Mesodermal cell (in vitro differentiated cells): ENCODE results near the gene FKBP5.

ENCODE experiments used
- H3K27ac ChIP-seq: 2 replicates; pipeline ENCODE4 v1.7.0; 2013; ENCODE audit warnings: mild to moderate bottlenecking, low read depth, low read length, moderate library complexity; ENCODE audit not compliant: severe bottlenecking
- H3K36me3 ChIP-seq: 2 replicates; pipeline ENCODE4 v1.7.1; 2013; ENCODE audit warnings: mild to moderate bottlenecking, low read length, moderate library complexity; ENCODE audit not compliant: control insufficient read depth, insufficient read depth
- H3K4me1 ChIP-seq: one replicate; pipeline ENCODE4 v1.7.1; 2013; ENCODE audit warnings: mild to moderate bottlenecking, low read length; ENCODE audit not compliant: insufficient read depth, control insufficient read depth, poor library complexity, severe bottlenecking
- H3K4me3 ChIP-seq: 2 replicates; pipeline ENCODE4 v1.7.0; 2013; ENCODE audit warnings: low read length, control low read depth, mild to moderate bottlenecking; ENCODE audit not compliant: insufficient read depth, poor library complexity, severe bottlenecking; ENCODE audit errors: extremely low read depth
- H3K9me3 ChIP-seq: 2 replicates; pipeline ENCODE4 v1.7.1; 2013; ENCODE audit warnings: mild to moderate bottlenecking, low read length, moderate library complexity; ENCODE audit not compliant: control insufficient read depth
- WGBS, 2 experiments: methylation state at CpG; one replicate each; pipeline ENCODE4 v1.1.5; 2013; ENCODE audit warnings: missing lambda C conversion rate in 2 of 2; ENCODE audit not compliant: insufficient coverage in 2 of 2; 5-methylcytosine and 5-hydroxymethylcytosine counted together

FKBP5 gene

DNA sequence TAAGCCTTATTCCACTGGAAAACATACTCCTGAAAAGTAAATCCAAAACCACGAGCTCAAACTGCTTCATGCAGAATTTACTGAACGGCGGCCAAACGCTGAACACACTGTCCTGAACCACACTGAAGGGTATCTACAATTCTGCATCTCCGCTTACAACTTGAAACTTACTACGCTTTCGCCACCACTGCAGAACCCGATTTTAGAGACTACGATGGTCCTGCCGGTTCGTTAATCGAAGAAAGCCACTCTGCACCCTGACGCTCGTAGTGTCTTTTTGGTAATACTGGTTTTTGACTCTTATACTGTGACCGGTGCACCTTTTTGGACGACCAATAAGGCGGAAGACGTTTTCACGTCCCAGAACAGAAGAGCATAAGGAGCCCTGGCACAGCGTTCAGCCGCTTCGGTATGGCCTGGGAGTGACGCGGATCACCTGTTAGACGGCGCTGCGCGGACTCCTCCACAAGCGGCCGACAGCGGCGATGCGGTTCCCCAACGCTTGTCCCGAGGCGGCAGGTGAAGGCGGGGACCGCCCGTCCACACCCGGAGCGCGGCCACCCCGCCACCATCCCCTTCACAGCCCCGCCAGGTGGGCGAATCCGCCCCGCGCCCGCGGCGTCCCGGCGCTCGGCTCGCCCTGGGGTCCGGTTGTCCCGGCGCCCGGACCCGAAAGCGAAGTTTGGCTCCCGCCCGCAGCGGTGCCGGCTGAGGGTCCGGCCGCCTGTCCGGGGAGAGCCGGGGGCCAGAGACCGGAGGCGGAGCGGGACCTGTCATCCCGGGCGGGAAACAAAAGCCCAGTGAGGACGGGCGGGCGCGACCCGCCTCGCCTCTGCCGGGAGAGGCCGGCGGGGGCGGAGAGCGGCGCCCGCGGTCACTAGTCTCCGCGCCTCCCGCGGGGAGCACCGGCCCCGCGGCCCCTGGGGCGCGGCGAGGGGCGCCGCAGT is 784 bp downstream of the FKBP5 start:
- peaks cover 4% of the 10 kb centered on the region for H3K4me1 ChIP-seq
- no peak overlapping the region for H3K27ac ChIP-seq
- 1% methylated on average over 72 to 74 of the region's 100 CpGs for WGBS, 2 experiments
- peak overlapping the region; percentile 68 for H3K4me3 ChIP-seq
- peaks cover 3% of the 10 kb centered on the region for H3K36me3 ChIP-seq
- H3K9me3 ChIP-seq: no peaks in the 10 kb centered on the region

DNA sequence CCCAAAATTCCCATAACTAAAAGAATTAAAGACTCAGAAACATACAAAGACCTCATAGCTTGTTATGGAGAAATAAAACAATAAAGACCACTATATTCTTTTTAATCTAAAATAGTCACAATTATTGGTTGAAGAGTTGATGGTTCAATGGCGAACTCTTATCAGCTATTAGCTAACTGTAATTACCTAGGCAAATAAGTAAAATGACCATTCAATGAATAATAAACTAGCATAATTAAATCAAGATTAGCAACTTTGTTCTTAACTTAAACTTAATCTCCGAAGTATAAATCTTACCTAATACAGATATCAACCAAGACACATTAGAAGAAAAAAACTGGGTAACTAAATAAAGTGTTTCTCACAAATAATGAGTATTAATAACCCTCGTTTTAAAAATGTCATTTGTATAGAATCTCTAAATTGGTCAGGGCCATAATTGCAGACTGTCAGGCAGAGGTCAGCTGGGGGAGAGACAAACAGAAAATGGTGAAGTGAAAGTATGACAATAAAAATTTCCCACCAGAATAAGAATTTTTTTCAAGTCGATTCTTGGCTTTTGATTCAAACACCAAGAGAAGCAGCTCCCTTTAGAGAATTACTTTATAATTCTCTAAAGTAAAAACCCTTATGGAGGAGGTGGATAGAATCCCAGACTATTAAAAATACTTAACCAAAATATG is 1.7 kb downstream of the FKBP5 start:
- no CpG with 5 or more reads among the region's 4 CpGs for WGBS, 2 experiments
- peaks cover 4% of the 10 kb centered on the region for H3K4me1 ChIP-seq
- H3K36me3 ChIP-seq: peaks cover 3% of the 10 kb centered on the region
- H3K27ac ChIP-seq: no peak overlapping the region
- peak overlapping the region; percentile 68 for H3K4me3 ChIP-seq
- no peaks in the 10 kb centered on the region for H3K9me3 ChIP-seq

DNA sequence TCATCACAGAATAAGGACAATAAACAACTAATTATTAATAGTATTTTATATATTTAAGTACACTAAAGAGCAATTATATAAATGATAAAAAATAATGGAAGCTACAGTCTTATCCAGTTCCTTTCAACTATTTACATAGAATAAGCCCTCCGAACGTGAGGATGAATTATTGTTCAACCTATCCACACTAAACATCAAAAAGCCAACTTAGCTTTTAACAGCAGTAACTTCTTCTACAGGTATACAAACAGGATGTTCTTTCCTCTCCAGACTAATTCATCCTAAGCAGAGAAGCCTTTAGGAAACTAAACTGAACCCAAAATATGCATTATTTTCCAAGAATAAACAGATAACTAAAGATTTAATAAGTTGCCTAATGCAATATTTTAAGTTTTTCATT is 2.3 kb downstream of the FKBP5 start:
- Histone ChIP-seq H3K4me3 (no peak overlapping the region), H3K4me1 (peaks cover 4% of the 10 kb centered on the region), H3K36me3 (peaks cover 3% of the 10 kb centered on the region), H3K27ac (no peak overlapping the region), H3K9me3 (no peaks in the 10 kb centered on the region)
- 40 to 100% methylated on average over 1 to 2 of the region's 2 CpGs for WGBS, 2 experiments

DNA sequence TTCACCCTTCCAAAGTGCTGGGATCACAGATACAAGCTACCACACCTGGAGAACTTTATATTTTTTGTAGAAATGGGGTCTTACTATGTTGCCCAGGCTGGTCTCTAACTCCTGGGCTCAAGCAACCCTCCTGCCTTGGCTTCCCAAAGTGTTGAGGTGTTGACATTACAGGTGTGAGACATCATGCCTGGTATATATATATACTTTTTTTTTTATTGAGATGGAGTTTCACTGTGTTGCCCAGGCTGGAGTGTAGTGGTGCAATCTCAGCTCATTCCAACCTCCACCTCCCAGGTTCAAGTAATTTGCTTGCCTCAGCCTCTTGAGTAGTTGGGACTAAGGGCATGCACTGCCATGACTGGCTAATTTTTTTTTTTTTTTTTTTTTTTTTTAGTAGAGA is 5.4 kb downstream of the FKBP5 start:
- Histone ChIP-seq H3K4me3 (no peak overlapping the region), H3K36me3 (peaks cover 7% of the 10 kb centered on the region), H3K4me1 (peaks cover 4% of the 10 kb centered on the region), H3K9me3 (no peaks in the 10 kb centered on the region), H3K27ac (no peak overlapping the region)

DNA sequence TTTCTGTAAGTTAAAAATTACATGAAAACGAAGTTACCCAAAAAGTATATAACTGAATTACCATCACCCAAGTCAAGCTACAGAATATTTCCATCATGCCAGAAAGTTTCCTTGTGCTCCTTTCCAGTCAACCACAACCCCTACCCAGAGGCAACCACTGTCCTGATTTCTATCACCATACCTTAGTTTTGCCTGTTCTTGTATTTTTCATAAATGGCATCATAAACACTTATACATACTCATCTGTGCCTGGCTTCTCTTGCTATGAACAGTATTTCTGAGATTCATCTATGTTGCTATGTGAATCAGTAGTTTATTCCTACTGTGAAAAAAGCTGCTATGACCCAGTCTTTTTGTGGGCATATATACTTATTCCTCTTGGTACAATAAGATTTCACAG is 7.4 kb downstream of the FKBP5 start:
- H3K4me1 ChIP-seq: no peaks in the 10 kb centered on the region
- H3K27ac ChIP-seq: no peak overlapping the region

DNA sequence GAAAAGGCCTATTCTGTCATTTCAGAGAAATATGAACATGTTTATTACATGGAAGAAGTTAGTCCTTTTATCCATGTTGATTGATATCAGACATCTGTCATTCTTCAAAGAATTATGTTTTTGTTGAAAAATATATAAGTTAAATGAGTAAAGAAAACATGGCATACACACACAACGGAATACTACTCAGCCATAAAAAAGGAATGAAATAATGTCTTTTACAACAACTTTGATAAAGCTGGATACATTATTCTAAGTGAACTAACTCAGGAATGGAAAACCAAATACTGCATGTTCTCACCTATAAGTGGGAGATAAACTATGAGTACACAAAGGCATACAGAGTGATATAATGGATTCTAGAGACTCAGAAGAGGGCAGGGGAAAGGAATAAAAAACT is 9.3 kb downstream of the FKBP5 start:
- Histone ChIP-seq H3K9me3 (no peaks in the 10 kb centered on the region), H3K27ac (no peak overlapping the region), H3K4me1 (no peaks in the 10 kb centered on the region), H3K4me3 (no peak overlapping the region), H3K36me3 (peaks cover 7% of the 10 kb centered on the region)
- no CpG with 5 or more reads among the region's 1 CpG for WGBS, 2 experiments

More for the DNA sequence above, 7.4 kb downstream of the FKBP5 start:
- Histone ChIP-seq H3K9me3 (no peaks in the 10 kb centered on the region), H3K36me3 (peaks cover 7% of the 10 kb centered on the region), H3K4me3 (no peak overlapping the region)
- WGBS, 2 experiments: 100% methylated on average over 1 of the region's 1 CpG

DNA sequence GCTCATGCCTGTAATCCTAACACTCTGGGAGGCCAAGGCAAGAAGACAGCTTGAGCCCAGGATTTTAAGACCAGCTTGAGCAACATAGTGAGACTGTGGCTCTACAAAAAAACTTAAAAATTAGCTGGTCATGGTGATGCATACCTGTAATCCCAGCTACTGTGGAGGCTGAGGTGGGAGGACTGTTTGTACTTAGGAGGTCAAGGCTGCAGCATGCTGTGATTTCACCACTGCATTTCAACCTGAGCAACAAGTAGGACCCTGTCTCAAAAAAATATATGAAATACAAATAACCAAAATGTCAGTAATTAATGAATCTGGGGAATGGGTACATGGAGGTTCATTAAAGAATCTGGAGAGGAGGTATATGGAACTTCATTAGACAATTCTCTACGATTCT is 9.9 kb downstream of the FKBP5 start:
- no CpG with 5 or more reads among the region's 1 CpG for WGBS, 2 experiments
- no peak overlapping the region for H3K4me3 ChIP-seq
- H3K9me3 ChIP-seq: no peaks in the 10 kb centered on the region
- H3K36me3 ChIP-seq: peaks cover 3% of the 10 kb centered on the region
- no peaks in the 10 kb centered on the region for H3K4me1 ChIP-seq
- no peak overlapping the region for H3K27ac ChIP-seq

DNA sequence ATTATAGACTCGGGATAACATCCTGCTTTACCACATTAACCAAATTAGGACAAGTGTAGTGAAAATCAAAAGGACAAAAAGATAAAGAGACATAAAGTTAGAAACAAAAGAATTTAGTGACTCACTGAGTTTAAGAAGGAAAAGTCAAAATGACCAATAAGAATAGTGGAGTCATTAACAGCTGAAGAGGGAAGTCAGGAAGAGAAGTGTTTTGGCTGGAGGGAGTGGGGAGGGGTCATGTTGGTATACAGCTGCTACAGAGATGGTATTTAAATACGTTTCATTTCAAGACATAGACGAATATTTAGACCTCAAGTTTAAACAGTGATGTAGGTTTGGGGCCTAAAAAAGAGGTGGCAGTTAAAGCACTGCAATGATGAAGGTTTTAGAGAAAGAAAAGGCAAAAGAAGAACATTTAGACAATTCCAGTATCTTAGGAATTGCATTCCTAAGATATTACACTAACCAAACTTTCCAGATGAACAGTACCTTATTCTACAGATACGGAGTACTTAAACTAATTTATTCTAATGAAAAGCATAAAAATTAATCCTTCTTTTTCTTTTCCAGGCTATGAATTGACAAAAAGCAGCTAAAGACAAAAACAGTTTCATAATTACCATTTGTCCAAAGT is 10.6 kb downstream of the FKBP5 start:
- WGBS, 2 experiments: 80 to 83% methylated on average over 2 of the region's 4 CpGs
- Histone ChIP-seq H3K27ac (no peak overlapping the region), H3K9me3 (no peaks in the 10 kb centered on the region), H3K36me3 (peaks cover 3% of the 10 kb centered on the region), H3K4me1 (no peaks in the 10 kb centered on the region), H3K4me3 (no peak overlapping the region)

DNA sequence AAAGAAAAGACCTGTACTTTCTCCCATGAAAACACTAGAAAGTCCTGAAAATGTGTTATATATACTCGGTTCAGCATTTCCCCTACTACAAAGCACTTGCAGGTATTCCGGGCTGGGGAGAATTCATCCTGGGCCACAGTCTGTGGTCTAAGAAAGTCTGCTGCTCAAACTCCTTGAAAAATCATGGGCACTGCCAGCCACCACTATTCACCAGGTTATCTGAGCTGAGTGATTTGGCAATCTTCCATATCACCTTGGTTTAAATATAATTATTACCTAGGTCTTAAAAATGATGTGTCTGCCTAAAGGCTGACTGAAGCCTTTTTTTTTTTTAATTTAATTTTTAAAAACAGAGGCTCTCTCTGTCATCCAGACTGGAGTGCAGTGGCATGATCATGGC is 11.3 kb downstream of the FKBP5 start:
- Histone ChIP-seq H3K9me3 (no peaks in the 10 kb centered on the region), H3K36me3 (peaks cover 3% of the 10 kb centered on the region), H3K4me1 (no peaks in the 10 kb centered on the region), H3K27ac (no peak overlapping the region), H3K4me3 (no peak overlapping the region)
- 100% methylated on average over 2 of the region's 2 CpGs for WGBS, 2 experiments

DNA sequence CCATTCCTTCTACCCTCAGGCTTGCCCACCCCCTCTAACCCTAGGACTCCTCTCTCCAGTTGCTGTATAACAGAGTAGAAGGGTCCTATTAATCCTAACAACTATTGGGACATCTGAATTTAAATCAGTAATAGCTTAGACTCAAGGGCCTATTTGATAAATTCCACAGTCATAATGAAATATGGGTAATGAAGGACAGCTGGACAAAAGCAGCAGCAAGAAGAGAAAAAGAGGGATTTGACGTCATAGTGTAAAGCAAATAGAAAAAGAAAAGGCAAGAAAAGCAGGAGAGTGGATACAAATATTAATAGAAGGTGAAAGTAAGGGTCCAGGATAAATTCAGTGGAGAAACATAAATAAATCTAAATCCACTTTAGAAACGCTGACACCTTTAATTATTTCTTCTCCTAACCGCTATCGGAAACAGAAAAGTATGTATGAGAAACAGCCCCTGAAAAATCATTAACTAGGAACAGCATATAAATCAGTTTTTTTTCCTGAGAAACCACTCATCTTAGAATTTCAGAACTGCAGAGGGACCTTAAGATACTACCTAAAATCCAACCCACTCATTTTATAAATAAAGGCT is 12.8 kb downstream of the FKBP5 start:
- WGBS, 2 experiments: 83 to 100% methylated on average over 1 of the region's 4 CpGs

More for the DNA sequence above, 12.8 kb downstream of the FKBP5 start:
- no peak overlapping the region for H3K4me3 ChIP-seq
- peaks cover 3% of the 10 kb centered on the region for H3K36me3 ChIP-seq
- H3K27ac ChIP-seq: no peak overlapping the region
- H3K9me3 ChIP-seq: no peaks in the 10 kb centered on the region
- H3K4me1 ChIP-seq: no peaks in the 10 kb centered on the region
